Endometrium (tissue), 2 donors: Measurements from ENCODE around the gene PROS1.
A peak's percentile ranks its signal among the peaks of the same experiment; 100 is the strongest.
"Not testable (repeated sequence)": the region's sequence is repeated elsewhere in the genome, so short reads cannot be mapped to it uniquely, and the experiment has no call there.

Experiments used
- FAIRE-seq: peaks from 2 replicates; lab custom pipeline; 2012; peaks lifted over from hg19 to GRCh38; lab: Jason Lieb, UNC
- donor health status: control.
- donor health status: control.

The PROS1 gene

GRCh38 chr3:93969443-93969842 is 4.3 kb downstream of the PROS1 start:
- no peak for FAIRE-seq

- FAIRE-seq: not testable (repeated sequence)
Observed at GRCh38 chr3:93965106-93965505, 8.6 kb downstream of the PROS1 start.

- FAIRE-seq: no peak
Observed at GRCh38 chr3:93962798-93963197, 10.9 kb downstream of the PROS1 start.

DNA sequence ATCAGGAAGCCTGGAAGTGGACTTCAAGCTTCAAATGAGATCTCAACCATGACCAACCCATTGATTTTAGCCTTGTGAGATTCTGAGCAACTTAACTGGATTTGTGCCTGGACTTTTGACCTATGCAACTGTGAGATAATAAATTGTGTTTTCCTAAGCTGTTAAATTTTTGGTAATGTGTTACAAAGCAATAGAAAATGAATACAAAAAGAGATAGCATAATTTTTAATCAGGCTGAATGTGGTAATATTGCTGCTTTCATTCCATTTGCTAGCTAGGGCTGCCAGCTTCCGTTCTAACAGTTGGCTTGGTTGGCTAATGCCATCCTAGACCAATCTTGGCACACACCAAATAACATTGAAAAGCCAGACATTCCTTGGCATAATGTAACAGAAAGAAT is 12.2 kb downstream of the PROS1 start:
- no peak for FAIRE-seq

GRCh38 chr3:93961026-93961425 is 12.7 kb downstream of the PROS1 start:
- FAIRE-seq: no peak

DNA sequence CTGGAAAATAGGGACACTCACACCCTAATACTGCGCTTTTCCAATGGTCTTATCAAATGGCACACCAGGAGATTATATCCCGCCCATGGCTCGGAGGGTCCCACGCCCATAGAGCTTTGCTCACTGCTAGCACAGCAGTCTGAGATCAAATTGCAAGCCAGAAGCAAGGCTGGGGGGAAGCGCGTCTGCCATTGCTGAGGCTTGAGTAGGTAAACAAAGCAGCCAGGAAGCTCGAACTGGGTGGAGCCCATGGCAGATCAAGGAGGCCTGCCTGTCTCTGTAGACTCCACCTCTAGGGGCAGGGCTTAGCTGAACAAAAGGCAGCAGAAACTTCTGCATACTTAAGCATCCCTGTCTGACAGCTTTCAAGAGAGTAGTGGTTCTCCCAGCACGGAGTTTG is 23.7 kb downstream of the PROS1 start:
- not testable (repeated sequence) for FAIRE-seq

DNA sequence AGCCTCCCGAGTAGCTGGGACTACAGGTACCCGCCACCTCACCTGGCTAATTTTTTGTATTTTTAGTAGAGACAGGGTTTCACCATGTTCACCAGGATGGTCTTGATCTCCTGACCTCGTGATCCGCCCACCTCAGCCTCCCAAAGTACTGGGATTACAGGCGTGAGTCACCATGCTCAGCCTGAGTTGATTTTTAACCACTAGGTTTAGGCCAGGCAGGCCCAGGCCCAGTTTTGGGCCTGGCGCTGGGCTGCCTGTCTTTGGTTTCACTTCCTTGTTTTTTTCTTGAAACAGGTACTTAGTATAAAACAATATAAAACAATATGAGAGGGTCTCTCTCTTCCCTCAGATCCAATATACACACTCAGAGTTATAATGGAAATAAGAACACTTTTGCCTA is 36.2 kb downstream of the PROS1 start:
- FAIRE-seq: not testable (repeated sequence)

DNA sequence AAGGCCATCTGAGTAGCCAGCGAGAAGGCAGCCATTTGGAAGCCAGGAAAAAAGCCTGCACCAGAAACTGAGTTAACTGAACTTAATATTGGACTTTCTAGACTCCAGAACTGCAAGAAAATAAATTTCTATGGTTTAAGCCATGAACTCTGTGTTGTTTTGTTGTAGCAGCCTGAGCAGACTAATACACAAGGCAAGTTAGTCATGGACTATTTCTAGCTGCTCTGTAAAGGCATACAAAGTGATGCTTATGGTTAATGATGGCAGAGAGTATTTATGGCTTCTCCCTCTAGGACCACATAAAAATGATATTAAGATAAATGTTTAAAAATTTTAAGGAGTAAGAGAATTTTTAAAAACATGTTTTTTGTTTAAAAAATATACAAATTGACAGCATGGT is 37.1 kb downstream of the PROS1 start:
- FAIRE-seq: no peak

DNA sequence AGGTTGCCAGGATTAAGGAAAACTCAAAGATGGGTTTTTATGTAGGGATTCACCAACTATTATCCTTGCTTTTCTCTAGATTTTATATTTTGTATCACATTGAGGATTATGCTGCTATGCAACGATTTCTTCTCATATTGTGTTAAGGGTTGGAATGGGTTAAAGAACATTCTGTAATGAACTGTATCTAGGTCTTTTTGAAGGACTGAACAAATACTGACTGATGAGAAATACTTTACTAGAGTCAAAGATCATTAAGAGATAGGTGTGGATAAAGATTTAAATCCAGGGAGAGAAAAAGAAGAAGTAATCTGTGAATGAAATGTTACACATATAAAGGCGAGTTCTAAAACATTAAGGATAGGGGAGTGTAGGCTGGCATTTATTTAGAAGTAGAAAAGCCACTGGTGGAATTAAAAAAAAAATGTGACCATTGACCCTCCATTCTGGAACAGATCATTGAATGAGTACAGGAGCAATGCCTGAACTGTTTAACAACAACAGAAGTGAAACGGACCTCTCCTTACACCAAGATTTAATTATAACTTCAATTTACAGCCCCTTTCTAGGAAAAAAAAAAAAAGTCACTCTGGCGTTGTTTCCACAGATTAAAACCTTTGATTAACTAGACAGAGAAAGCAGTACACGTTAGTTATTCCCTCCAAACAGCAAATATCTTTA is 39.2 kb downstream of the PROS1 start:
- no peak for FAIRE-seq

GRCh38 chr3:93931597-93932229 is 42.0 kb downstream of the PROS1 start:
- no peak for FAIRE-seq

DNA sequence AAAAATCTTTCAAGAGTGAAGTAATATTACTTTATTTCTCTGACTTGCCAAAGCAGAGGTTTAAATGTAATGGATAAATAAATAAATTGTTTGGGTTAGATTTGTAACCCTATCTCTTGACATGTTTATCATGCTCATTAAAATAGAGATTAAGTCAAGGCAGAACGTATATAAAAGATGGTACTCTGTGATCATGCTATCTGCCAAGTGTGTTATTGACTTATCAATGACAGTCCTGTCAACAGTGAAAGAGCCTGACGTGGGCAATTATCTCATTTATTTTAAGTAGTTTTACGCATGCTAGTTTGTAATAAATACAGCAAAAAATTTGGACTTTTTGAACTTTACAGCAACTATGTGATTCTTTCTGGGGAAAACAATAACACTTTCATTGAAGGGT is 43.7 kb downstream of the PROS1 start:
- no peak for FAIRE-seq

- FAIRE-seq: no peak
Observed at GRCh38 chr3:93926789-93927188, 46.9 kb downstream of the PROS1 start.

GRCh38 chr3:93924491-93924890 is 49.2 kb downstream of the PROS1 start:
- no peak for FAIRE-seq

- FAIRE-seq: no peak
Observed at GRCh38 chr3:93923006-93923405, 50.7 kb downstream of the PROS1 start.

DNA sequence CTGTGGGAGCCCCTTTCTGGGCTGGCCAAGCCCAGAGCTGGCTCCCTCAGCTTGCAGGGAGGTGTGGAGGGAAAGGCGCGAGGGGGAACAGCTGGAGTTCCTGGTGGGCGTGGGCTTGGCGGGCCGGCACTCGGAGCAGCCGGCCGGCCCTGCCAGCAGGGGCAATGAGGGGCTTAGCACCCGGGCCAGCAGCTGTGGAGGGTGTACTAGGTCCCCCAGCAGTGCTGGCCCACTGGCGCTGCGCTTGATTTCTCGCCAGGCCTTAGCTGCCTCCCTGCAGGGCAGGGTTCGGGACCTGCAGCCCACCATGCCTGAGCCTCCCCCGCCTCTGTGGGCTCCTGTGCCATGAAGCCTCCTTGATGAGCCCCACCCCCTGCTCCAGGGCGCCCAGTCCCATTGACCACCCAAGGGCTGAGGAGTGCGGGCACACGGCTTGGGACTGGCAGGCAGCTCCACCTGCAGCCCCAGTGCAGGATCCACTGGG is 56.1 kb downstream of the PROS1 start:
- not testable (repeated sequence) for FAIRE-seq

GRCh38 chr3:93913623-93914022 is 60.1 kb downstream of the PROS1 start:
- FAIRE-seq: not testable (repeated sequence)

DNA sequence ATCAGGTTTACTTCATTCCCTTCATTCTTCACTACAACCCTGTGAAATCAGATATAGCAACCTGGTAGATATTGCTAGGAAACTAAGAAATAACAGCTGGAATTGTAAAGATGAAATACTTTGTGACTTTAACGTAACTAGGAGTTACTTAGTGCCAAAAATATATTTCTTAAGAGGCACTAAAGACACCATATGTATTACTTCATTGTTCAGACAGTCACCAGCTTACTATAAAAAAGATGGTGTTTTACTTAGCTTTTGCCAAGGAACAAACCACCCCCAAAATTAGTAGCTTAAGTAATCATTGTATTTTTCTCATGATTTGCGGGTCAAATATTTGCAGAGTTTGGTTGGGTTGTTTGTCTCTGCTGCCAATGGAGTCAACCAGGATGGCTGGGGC is 62.5 kb downstream of the PROS1 start:
- no peak for FAIRE-seq

- peak; percentile 73 for FAIRE-seq
Observed at GRCh38 chr3:93910097-93910496, 63.6 kb downstream of the PROS1 start.

- no peak for FAIRE-seq
Observed at GRCh38 chr3:93907132-93907531, 66.6 kb downstream of the PROS1 start.

- no peak for FAIRE-seq
Observed at GRCh38 chr3:93906245-93906644, 67.5 kb downstream of the PROS1 start.

GRCh38 chr3:93904568-93904967 is 69.1 kb downstream of the PROS1 start:
- FAIRE-seq: no peak

- FAIRE-seq: peak; percentile 57
Observed at GRCh38 chr3:93878250-93879017, 95.3 kb downstream of the PROS1 start.

GRCh38 chr3:93877427-93877826 is 96.3 kb downstream of the PROS1 start:
- not testable (repeated sequence) for FAIRE-seq
